OCI-M2 (cell line): ENCODE results near the gene DDC.

Experiments used
- DNase-seq: peaks from one replicate; lab custom pipeline; 2025; ENCODE audit not compliant: unreplicated experiment; lab: John Stamatoyannopoulos, UW

The DDC gene

GRCh38 chr7:50421043-50421442, 144.2 kb downstream of the DDC start:
- no peak for DNase-seq

- no peak for DNase-seq
These were observed 146.5 kb downstream of the DDC start for GRCh38 chr7:50418526-50419290.

- DNase-seq, result peak; percentile 42
These were observed 147.1 kb downstream of the DDC start for GRCh38 chr7:50418086-50418515.

GRCh38 chr7:50416527-50417182, 148.6 kb downstream of the DDC start:
- DNase-seq, result no peak

GRCh38 chr7:50415844-50416364, 149.3 kb downstream of the DDC start:
- DNase-seq, result no peak

GRCh38 chr7:50413561-50413960, 151.6 kb downstream of the DDC start:
- no peak for DNase-seq

- DNase-seq, result no peak
These were observed 152.2 kb downstream of the DDC start for GRCh38 chr7:50412973-50413372.

GRCh38 chr7:50411332-50411731, 153.9 kb downstream of the DDC start:
- no peak for DNase-seq

GRCh38 chr7:50409856-50410745, 155.1 kb downstream of the DDC start:
- no peak for DNase-seq
